ENCODE measurements around the gene NFATC1. TPM values are rescaled to one million over a fixed set of nuclear protein-coding genes. Genes with fewer than 3 reads are reported as not detected.

Gene NFATC1
- total and polyA plus RNA-seq, 4 donors, result 4.6 to 8.0 (median 6.8) TPM

- Histone ChIP-seq H3K27ac (ENCODE audit: low read depth, low read length) (no peak overlapping the region), H3K4me1 (ENCODE audit: control insufficient read depth, insufficient read depth, low read length) (peaks cover 34% of the 10 kb centered on the region), H3K9me3 (ENCODE audit: control insufficient read depth, insufficient read depth, low read length) (no peaks in the 10 kb centered on the region), H3K36me3 (ENCODE audit: control insufficient read depth, insufficient read depth, low read length) (peaks cover 23% of the 10 kb centered on the region), H3K27me3 (ENCODE audit: control insufficient read depth, insufficient read depth, low read length) (peaks cover 3% of the 10 kb centered on the region), H3K4me3 (ENCODE audit: low read depth, low read length) (no peak overlapping the region)
- 89% methylated on average over 13 of the region's 16 CpGs for WGBS (ENCODE audit: insufficient coverage)
- peak in 2 of 6 donors; percentile 28 to 75 for DNase-seq (ENCODE audit: low read depth in 4 of 6, low spot score in 6 of 6)
Observed at GRCh38 chr18:79527656-79528315, 132.1 kb downstream of the NFATC1 start.

- 90% methylated on average over 7 of the region's 17 CpGs for WGBS (ENCODE audit: insufficient coverage)
- Histone ChIP-seq H3K27me3 (ENCODE audit: control insufficient read depth, insufficient read depth, low read length) (peaks cover 6% of the 10 kb centered on the region), H3K9me3 (ENCODE audit: control insufficient read depth, insufficient read depth, low read length) (no peaks in the 10 kb centered on the region), H3K4me1 (ENCODE audit: control insufficient read depth, insufficient read depth, low read length) (peaks cover 36% of the 10 kb centered on the region), H3K27ac (ENCODE audit: low read depth, low read length) (no peak overlapping the region), H3K36me3 (ENCODE audit: control insufficient read depth, insufficient read depth, low read length) (peaks cover 23% of the 10 kb centered on the region), H3K4me3 (ENCODE audit: low read depth, low read length) (no peak overlapping the region)
- DNase-seq (ENCODE audit: low read depth in 4 of 6, low spot score in 6 of 6), result no peak
Observed at GRCh38 chr18:79528316-79528695, 132.6 kb downstream of the NFATC1 start.

- H3K27me3 ChIP-seq (ENCODE audit: control insufficient read depth, insufficient read depth, low read length), result peaks cover 6% of the 10 kb centered on the region
- H3K27ac ChIP-seq (ENCODE audit: low read depth, low read length), result no peak overlapping the region
- H3K4me1 ChIP-seq (ENCODE audit: control insufficient read depth, insufficient read depth, low read length), result peaks cover 36% of the 10 kb centered on the region
- 35% methylated on average over 24 of the region's 26 CpGs for WGBS (ENCODE audit: insufficient coverage)
- peak in 4 of 6 donors; percentile 58 to 96 (median 80) for DNase-seq (ENCODE audit: low read depth in 4 of 6, low spot score in 6 of 6)
- H3K9me3 ChIP-seq (ENCODE audit: control insufficient read depth, insufficient read depth, low read length), result no peaks in the 10 kb centered on the region
- H3K36me3 ChIP-seq (ENCODE audit: control insufficient read depth, insufficient read depth, low read length), result peaks cover 23% of the 10 kb centered on the region
- no peak overlapping the region for H3K4me3 ChIP-seq (ENCODE audit: low read depth, low read length)
Observed at GRCh38 chr18:79528846-79529245, 133.1 kb downstream of the NFATC1 start.

GRCh38 chr18:79529296-79529695 lies 133.6 kb downstream of the NFATC1 start:
- peaks cover 36% of the 10 kb centered on the region for H3K4me1 ChIP-seq (ENCODE audit: control insufficient read depth, insufficient read depth, low read length)
- H3K27me3 ChIP-seq (ENCODE audit: control insufficient read depth, insufficient read depth, low read length), result peaks cover 6% of the 10 kb centered on the region
- H3K27ac ChIP-seq (ENCODE audit: low read depth, low read length), result no peak overlapping the region
- no peaks in the 10 kb centered on the region for H3K9me3 ChIP-seq (ENCODE audit: control insufficient read depth, insufficient read depth, low read length)
- DNase-seq (ENCODE audit: low read depth in 4 of 6, low spot score in 6 of 6), result no peak
- no peak overlapping the region for H3K4me3 ChIP-seq (ENCODE audit: low read depth, low read length)
- peaks cover 22% of the 10 kb centered on the region for H3K36me3 ChIP-seq (ENCODE audit: control insufficient read depth, insufficient read depth, low read length)
- WGBS (ENCODE audit: insufficient coverage), result 88% methylated on average over 20 of the region's 20 CpGs

GRCh38 chr18:79529991-79530390 lies 134.3 kb downstream of the NFATC1 start:
- H3K4me1 ChIP-seq (ENCODE audit: control insufficient read depth, insufficient read depth, low read length), result peaks cover 36% of the 10 kb centered on the region
- H3K27ac ChIP-seq (ENCODE audit: low read depth, low read length), result no peak overlapping the region
- H3K9me3 ChIP-seq (ENCODE audit: control insufficient read depth, insufficient read depth, low read length), result no peaks in the 10 kb centered on the region
- 97% methylated on average over 20 of the region's 24 CpGs for WGBS (ENCODE audit: insufficient coverage)
- H3K4me3 ChIP-seq (ENCODE audit: low read depth, low read length), result no peak overlapping the region
- H3K36me3 ChIP-seq (ENCODE audit: control insufficient read depth, insufficient read depth, low read length), result peaks cover 17% of the 10 kb centered on the region
- peaks cover 6% of the 10 kb centered on the region for H3K27me3 ChIP-seq (ENCODE audit: control insufficient read depth, insufficient read depth, low read length)
- no peak for DNase-seq (ENCODE audit: low read depth in 4 of 6, low spot score in 6 of 6)

- DNase-seq (ENCODE audit: low read depth in 4 of 6, low spot score in 6 of 6), result no peak
Observed at GRCh38 chr18:79530821-79531220, 135.1 kb downstream of the NFATC1 start.

GRCh38 chr18:79531386-79531785 lies 135.7 kb downstream of the NFATC1 start:
- no peak overlapping the region for H3K27ac ChIP-seq (ENCODE audit: low read depth, low read length)
- 71% methylated on average over 20 of the region's 20 CpGs for WGBS (ENCODE audit: insufficient coverage)
- peaks cover 6% of the 10 kb centered on the region for H3K27me3 ChIP-seq (ENCODE audit: control insufficient read depth, insufficient read depth, low read length)
- H3K4me3 ChIP-seq (ENCODE audit: low read depth, low read length), result no peak overlapping the region
- H3K9me3 ChIP-seq (ENCODE audit: control insufficient read depth, insufficient read depth, low read length), result no peaks in the 10 kb centered on the region
- DNase-seq (ENCODE audit: low read depth in 4 of 6, low spot score in 6 of 6), result no peak
- H3K36me3 ChIP-seq (ENCODE audit: control insufficient read depth, insufficient read depth, low read length), result peaks cover 15% of the 10 kb centered on the region
- peaks cover 26% of the 10 kb centered on the region for H3K4me1 ChIP-seq (ENCODE audit: control insufficient read depth, insufficient read depth, low read length)

More at GRCh38 chr18:79530821-79531220, 135.1 kb downstream of the NFATC1 start:
- WGBS (ENCODE audit: insufficient coverage), result 94% methylated on average over 18 of the region's 18 CpGs
- Histone ChIP-seq H3K36me3 (ENCODE audit: control insufficient read depth, insufficient read depth, low read length) (peaks cover 17% of the 10 kb centered on the region), H3K4me3 (ENCODE audit: low read depth, low read length) (no peak overlapping the region), H3K27me3 (ENCODE audit: control insufficient read depth, insufficient read depth, low read length) (peaks cover 6% of the 10 kb centered on the region), H3K9me3 (ENCODE audit: control insufficient read depth, insufficient read depth, low read length) (no peaks in the 10 kb centered on the region), H3K4me1 (ENCODE audit: control insufficient read depth, insufficient read depth, low read length) (peaks cover 31% of the 10 kb centered on the region), H3K27ac (ENCODE audit: low read depth, low read length) (no peak overlapping the region)

- H3K4me1 ChIP-seq (ENCODE audit: control insufficient read depth, insufficient read depth, low read length), result peaks cover 21% of the 10 kb centered on the region
- H3K36me3 ChIP-seq (ENCODE audit: control insufficient read depth, insufficient read depth, low read length), result peaks cover 15% of the 10 kb centered on the region
- no peak overlapping the region for H3K27ac ChIP-seq (ENCODE audit: low read depth, low read length)
- no peak overlapping the region for H3K4me3 ChIP-seq (ENCODE audit: low read depth, low read length)
- H3K27me3 ChIP-seq (ENCODE audit: control insufficient read depth, insufficient read depth, low read length), result peaks cover 6% of the 10 kb centered on the region
- no peak for DNase-seq (ENCODE audit: low read depth in 4 of 6, low spot score in 6 of 6)
- no peaks in the 10 kb centered on the region for H3K9me3 ChIP-seq (ENCODE audit: control insufficient read depth, insufficient read depth, low read length)
- no CpG with 5 or more reads among the region's 18 CpGs for WGBS (ENCODE audit: insufficient coverage)
Observed at GRCh38 chr18:79531926-79532312, 136.2 kb downstream of the NFATC1 start.

GRCh38 chr18:79532313-79533007 lies 136.7 kb downstream of the NFATC1 start:
- Histone ChIP-seq H3K36me3 (ENCODE audit: control insufficient read depth, insufficient read depth, low read length) (peaks cover 12% of the 10 kb centered on the region), H3K4me3 (ENCODE audit: low read depth, low read length) (no peak overlapping the region), H3K4me1 (ENCODE audit: control insufficient read depth, insufficient read depth, low read length) (peaks cover 21% of the 10 kb centered on the region), H3K27me3 (ENCODE audit: control insufficient read depth, insufficient read depth, low read length) (peaks cover 6% of the 10 kb centered on the region), H3K9me3 (ENCODE audit: control insufficient read depth, insufficient read depth, low read length) (no peaks in the 10 kb centered on the region), H3K27ac (ENCODE audit: low read depth, low read length) (no peak overlapping the region)
- peak in 2 of 6 donors; percentile 50 to 62 for DNase-seq (ENCODE audit: low read depth in 4 of 6, low spot score in 6 of 6)
- 38% methylated on average over 18 of the region's 34 CpGs for WGBS (ENCODE audit: insufficient coverage)

- DNase-seq (ENCODE audit: low read depth in 4 of 6, low spot score in 6 of 6), result no peak
- 89% methylated on average over 5 of the region's 13 CpGs for WGBS (ENCODE audit: insufficient coverage)
Observed at GRCh38 chr18:79533146-79533545, 137.4 kb downstream of the NFATC1 start.

More at GRCh38 chr18:79533146-79533545, 137.4 kb downstream of the NFATC1 start:
- Histone ChIP-seq H3K9me3 (ENCODE audit: control insufficient read depth, insufficient read depth, low read length) (no peaks in the 10 kb centered on the region), H3K27ac (ENCODE audit: low read depth, low read length) (no peak overlapping the region), H3K4me3 (ENCODE audit: low read depth, low read length) (no peak overlapping the region), H3K27me3 (ENCODE audit: control insufficient read depth, insufficient read depth, low read length) (peaks cover 6% of the 10 kb centered on the region), H3K4me1 (ENCODE audit: control insufficient read depth, insufficient read depth, low read length) (peaks cover 21% of the 10 kb centered on the region), H3K36me3 (ENCODE audit: control insufficient read depth, insufficient read depth, low read length) (peaks cover 9% of the 10 kb centered on the region)

Measured in spinal cord (tissue), 10 donors.